ENCODE data around the gene EXOSC9.

The EXOSC9 gene

DNA sequence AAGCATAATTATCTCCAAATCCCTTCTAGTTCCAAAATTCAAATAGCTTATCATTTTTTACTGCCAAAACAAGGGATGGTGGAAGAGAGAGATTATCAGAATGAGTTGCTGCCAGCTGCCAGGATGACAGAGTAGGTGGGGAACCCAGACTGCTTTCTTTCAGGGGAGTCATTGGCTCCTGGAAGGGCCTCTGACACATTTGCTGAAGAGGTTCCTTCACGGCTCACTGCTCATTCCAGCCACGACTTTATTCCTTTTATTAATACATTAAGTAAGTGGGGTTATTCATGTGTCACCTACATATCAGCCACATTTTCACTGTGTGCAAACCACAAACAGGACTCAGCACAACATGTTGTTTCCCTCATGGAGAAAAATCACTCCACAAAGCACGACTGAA is 23.5 kb upstream of the EXOSC9 start:
- Mint-ChIP-seq H3K9me3 (no peaks in the 10 kb centered on the region), H3K27me3 (ENCODE audit: low read depth) (peaks cover 40% of the 10 kb centered on the region), H3K27ac (no peak overlapping the region), H3K4me1 (ENCODE audit: low read depth) (peaks cover 1% of the 10 kb centered on the region), H3K36me3 (ENCODE audit: low read depth) (no peaks in the 10 kb centered on the region), H3K4me3 (no peak overlapping the region)
- no peak for DNase-seq (ENCODE audit: low spot score)

GRCh38 chr4:121778991-121779628 is 22.0 kb upstream of the EXOSC9 start:
- H3K27ac Mint-ChIP-seq = no peak overlapping the region
- no peaks in the 10 kb centered on the region for H3K36me3 Mint-ChIP-seq (ENCODE audit: low read depth)
- no peak overlapping the region for H3K4me3 Mint-ChIP-seq
- H3K9me3 Mint-ChIP-seq = no peaks in the 10 kb centered on the region
- H3K27me3 Mint-ChIP-seq (ENCODE audit: low read depth) = peaks cover 43% of the 10 kb centered on the region
- no peak for DNase-seq (ENCODE audit: low spot score)
- peaks cover 1% of the 10 kb centered on the region for H3K4me1 Mint-ChIP-seq (ENCODE audit: low read depth)

DNA sequence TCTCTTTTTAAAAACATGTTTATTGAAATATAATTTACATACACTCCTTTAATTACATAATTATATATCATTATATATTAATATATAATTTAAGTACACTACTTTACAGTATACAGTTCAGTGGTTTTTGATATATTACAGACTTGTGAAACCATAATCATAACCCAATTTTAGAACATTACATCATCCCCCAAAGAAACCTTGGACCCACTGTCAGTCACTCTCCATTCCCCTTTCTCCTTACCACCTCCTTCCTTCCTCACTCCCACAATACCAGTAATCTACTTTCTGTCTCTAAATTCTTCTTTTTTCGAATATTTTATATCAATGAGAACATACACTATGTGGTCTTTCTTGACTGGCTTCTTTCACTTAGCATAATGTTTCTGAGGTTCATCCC is 17.9 kb upstream of the EXOSC9 start:
- no peaks in the 10 kb centered on the region for H3K9me3 Mint-ChIP-seq
- peaks cover 41% of the 10 kb centered on the region for H3K27me3 Mint-ChIP-seq (ENCODE audit: low read depth)
- no peak overlapping the region for H3K4me3 Mint-ChIP-seq
- no peak for DNase-seq (ENCODE audit: low spot score)
- H3K4me1 Mint-ChIP-seq (ENCODE audit: low read depth) = no peaks in the 10 kb centered on the region
- H3K27ac Mint-ChIP-seq = no peak overlapping the region
- no peaks in the 10 kb centered on the region for H3K36me3 Mint-ChIP-seq (ENCODE audit: low read depth)

GRCh38 chr4:121784401-121784800 is 16.7 kb upstream of the EXOSC9 start:
- peaks cover 8% of the 10 kb centered on the region for H3K4me1 Mint-ChIP-seq (ENCODE audit: low read depth)
- no peaks in the 10 kb centered on the region for H3K9me3 Mint-ChIP-seq
- no peak overlapping the region for H3K4me3 Mint-ChIP-seq
- H3K36me3 Mint-ChIP-seq (ENCODE audit: low read depth) = no peaks in the 10 kb centered on the region
- peaks cover 41% of the 10 kb centered on the region for H3K27me3 Mint-ChIP-seq (ENCODE audit: low read depth)
- DNase-seq (ENCODE audit: low spot score) = no peak
- H3K27ac Mint-ChIP-seq = no peak overlapping the region

DNA sequence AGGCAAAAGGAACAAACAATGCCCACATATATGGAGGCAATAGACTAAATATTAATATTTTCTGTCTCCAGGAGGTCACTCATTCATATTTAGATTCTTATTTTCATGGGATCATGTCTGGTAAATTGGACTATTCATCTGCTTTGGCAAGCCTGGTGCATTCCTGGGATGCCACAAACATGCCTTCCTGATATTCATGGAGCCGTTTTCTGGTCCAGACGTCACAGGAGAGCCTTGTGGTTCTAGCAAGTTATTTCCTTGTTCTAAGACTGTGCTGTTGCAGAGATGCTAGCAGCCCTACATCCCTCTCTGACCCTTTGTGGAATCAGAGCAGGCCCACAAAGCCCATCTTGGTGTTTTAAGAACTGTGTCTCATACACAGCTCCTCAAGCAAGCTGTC is 16.1 kb upstream of the EXOSC9 start:
- DNase-seq (ENCODE audit: low spot score) = no peak
- Mint-ChIP-seq H3K36me3 (ENCODE audit: low read depth) (no peaks in the 10 kb centered on the region), H3K27ac (no peak overlapping the region), H3K27me3 (ENCODE audit: low read depth) (peaks cover 38% of the 10 kb centered on the region), H3K4me1 (ENCODE audit: low read depth) (peaks cover 9% of the 10 kb centered on the region), H3K4me3 (no peak overlapping the region), H3K9me3 (no peaks in the 10 kb centered on the region)

DNA sequence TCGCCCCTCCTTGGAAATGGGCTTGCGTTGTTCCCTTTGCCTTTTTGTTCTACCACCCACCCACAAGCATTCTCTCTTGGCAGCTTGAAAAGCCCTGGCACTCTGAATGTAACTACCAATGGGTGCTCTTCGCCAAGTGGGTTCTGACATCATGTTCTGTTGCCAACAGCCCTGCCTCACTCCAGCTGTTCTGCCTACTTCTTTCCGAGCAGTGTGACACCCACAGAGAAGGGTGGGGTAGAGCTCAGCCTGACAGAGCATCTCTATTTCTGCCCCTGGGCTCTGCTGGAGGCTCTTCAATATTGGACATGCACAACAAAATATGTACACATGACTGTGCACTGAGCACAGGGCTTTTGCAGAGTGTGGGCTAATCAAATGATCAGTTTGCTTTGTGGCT is 15.6 kb upstream of the EXOSC9 start:
- H3K27ac Mint-ChIP-seq = no peak overlapping the region
- H3K4me1 Mint-ChIP-seq (ENCODE audit: low read depth) = peaks cover 9% of the 10 kb centered on the region
- H3K4me3 Mint-ChIP-seq = no peak overlapping the region
- peaks cover 36% of the 10 kb centered on the region for H3K27me3 Mint-ChIP-seq (ENCODE audit: low read depth)
- no peak for DNase-seq (ENCODE audit: low spot score)
- no peaks in the 10 kb centered on the region for H3K9me3 Mint-ChIP-seq
- H3K36me3 Mint-ChIP-seq (ENCODE audit: low read depth) = no peaks in the 10 kb centered on the region

GRCh38 chr4:121786221-121786620 is 14.9 kb upstream of the EXOSC9 start:
- Mint-ChIP-seq H3K27me3 (ENCODE audit: low read depth) (peaks cover 32% of the 10 kb centered on the region), H3K4me1 (ENCODE audit: low read depth) (peaks cover 9% of the 10 kb centered on the region), H3K4me3 (no peak overlapping the region), H3K9me3 (no peaks in the 10 kb centered on the region), H3K27ac (no peak overlapping the region), H3K36me3 (ENCODE audit: low read depth) (no peaks in the 10 kb centered on the region)
- DNase-seq (ENCODE audit: low spot score) = no peak

GRCh38 chr4:121788896-121789295 is 12.2 kb upstream of the EXOSC9 start:
- H3K27ac Mint-ChIP-seq = no peak overlapping the region
- H3K9me3 Mint-ChIP-seq = no peaks in the 10 kb centered on the region

DNA sequence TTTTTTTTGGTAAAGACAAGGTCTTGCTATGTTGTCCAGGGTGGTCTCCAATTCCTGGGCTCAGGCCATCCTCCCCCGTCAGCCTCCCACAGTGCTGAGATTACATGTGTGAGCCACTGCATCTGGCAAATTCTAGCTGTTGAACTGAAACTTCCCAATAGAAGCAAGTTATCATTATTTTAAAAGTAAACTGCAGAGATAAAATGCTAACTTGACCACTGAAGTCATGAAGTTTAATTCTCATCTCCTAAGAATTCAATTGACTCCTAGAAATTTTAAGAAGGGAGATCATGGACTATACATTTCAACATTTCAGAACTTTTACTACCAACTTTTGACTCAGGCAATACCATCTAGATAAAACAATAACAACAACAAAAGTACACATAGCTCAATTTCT is 11.7 kb upstream of the EXOSC9 start:
- H3K4me3 Mint-ChIP-seq = peak overlapping the region; percentile 26
- no peak overlapping the region for H3K27ac Mint-ChIP-seq
- DNase-seq (ENCODE audit: low spot score) = no peak
- no peaks in the 10 kb centered on the region for H3K36me3 Mint-ChIP-seq (ENCODE audit: low read depth)
- peaks cover 16% of the 10 kb centered on the region for H3K27me3 Mint-ChIP-seq (ENCODE audit: low read depth)
- peaks cover 11% of the 10 kb centered on the region for H3K4me1 Mint-ChIP-seq (ENCODE audit: low read depth)
- no peaks in the 10 kb centered on the region for H3K9me3 Mint-ChIP-seq

More at GRCh38 chr4:121788896-121789295, 12.2 kb upstream of the EXOSC9 start:
- H3K27me3 Mint-ChIP-seq (ENCODE audit: low read depth) = peaks cover 20% of the 10 kb centered on the region
- no peak overlapping the region for H3K4me3 Mint-ChIP-seq
- DNase-seq (ENCODE audit: low spot score) = no peak
- H3K36me3 Mint-ChIP-seq (ENCODE audit: low read depth) = no peaks in the 10 kb centered on the region
- H3K4me1 Mint-ChIP-seq (ENCODE audit: low read depth) = peaks cover 9% of the 10 kb centered on the region

- Mint-ChIP-seq H3K4me1 (ENCODE audit: low read depth) (peaks cover 16% of the 10 kb centered on the region), H3K9me3 (no peaks in the 10 kb centered on the region), H3K36me3 (ENCODE audit: low read depth) (no peaks in the 10 kb centered on the region), H3K27ac (no peak overlapping the region), H3K27me3 (ENCODE audit: low read depth) (peaks cover 9% of the 10 kb centered on the region), H3K4me3 (no peak overlapping the region)
- DNase-seq (ENCODE audit: low spot score) = no peak
Measured at GRCh38 chr4:121789960-121790829, 10.9 kb upstream of the EXOSC9 start.

- no peak for DNase-seq (ENCODE audit: low spot score)
- Mint-ChIP-seq H3K27me3 (ENCODE audit: low read depth) (peaks cover 6% of the 10 kb centered on the region), H3K9me3 (no peaks in the 10 kb centered on the region), H3K36me3 (ENCODE audit: low read depth) (no peaks in the 10 kb centered on the region), H3K4me1 (ENCODE audit: low read depth) (peaks cover 23% of the 10 kb centered on the region), H3K4me3 (no peak overlapping the region), H3K27ac (no peak overlapping the region)
Measured at GRCh38 chr4:121790976-121791375, 10.1 kb upstream of the EXOSC9 start.

DNA sequence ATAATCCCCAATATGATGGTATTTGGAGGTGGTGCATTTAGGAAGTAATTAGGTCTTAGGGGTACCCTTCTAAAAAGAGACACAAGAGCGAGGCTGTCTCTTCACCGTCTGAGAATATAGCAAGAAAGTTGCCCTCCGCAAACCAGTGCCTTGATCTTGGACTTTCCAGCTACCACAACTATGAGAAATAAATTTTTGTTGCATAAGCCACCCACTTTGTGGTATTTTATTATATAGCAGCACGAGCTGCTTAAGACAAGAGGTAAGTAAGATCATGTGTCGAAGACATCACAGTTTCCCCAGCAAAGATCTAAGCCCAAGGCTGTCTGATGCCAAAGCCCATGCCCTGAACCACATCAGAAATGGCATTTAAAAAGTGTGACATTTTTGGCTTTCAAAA is 9.6 kb upstream of the EXOSC9 start:
- H3K27me3 Mint-ChIP-seq (ENCODE audit: low read depth) = peaks cover 6% of the 10 kb centered on the region
- peaks cover 27% of the 10 kb centered on the region for H3K4me1 Mint-ChIP-seq (ENCODE audit: low read depth)
- no peak overlapping the region for H3K27ac Mint-ChIP-seq
- H3K4me3 Mint-ChIP-seq = no peak overlapping the region
- no peaks in the 10 kb centered on the region for H3K36me3 Mint-ChIP-seq (ENCODE audit: low read depth)
- no peak for DNase-seq (ENCODE audit: low spot score)
- no peaks in the 10 kb centered on the region for H3K9me3 Mint-ChIP-seq

DNA sequence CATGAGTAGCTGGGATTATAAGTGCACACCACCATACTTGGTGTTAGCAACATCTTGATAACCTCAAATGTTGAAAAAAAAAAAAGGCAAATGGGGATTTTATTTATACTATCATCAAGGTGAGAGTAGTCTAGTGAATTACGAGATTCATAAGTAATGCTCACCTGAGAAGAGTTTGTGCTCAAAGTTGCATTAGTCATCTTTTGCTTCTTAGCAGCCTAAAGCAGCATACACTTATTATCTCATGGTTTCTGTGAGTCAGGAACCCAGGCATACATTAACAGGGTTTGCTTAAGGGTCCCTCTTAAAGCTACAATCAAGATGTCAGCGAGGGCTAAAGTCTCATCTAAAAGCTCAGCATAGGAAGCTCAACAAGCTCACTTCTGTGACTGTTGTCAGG is 8.2 kb upstream of the EXOSC9 start:
- DNase-seq (ENCODE audit: low spot score) = no peak
- Mint-ChIP-seq H3K9me3 (no peaks in the 10 kb centered on the region), H3K4me1 (ENCODE audit: low read depth) (peaks cover 27% of the 10 kb centered on the region), H3K4me3 (no peak overlapping the region), H3K27me3 (ENCODE audit: low read depth) (peaks cover 6% of the 10 kb centered on the region), H3K36me3 (ENCODE audit: low read depth) (no peaks in the 10 kb centered on the region), H3K27ac (no peak overlapping the region)

- H3K4me3 Mint-ChIP-seq = peak overlapping the region; percentile 21
- no peak for DNase-seq (ENCODE audit: low spot score)
- peak overlapping the region; percentile 22 for H3K27ac Mint-ChIP-seq
- no peaks in the 10 kb centered on the region for H3K9me3 Mint-ChIP-seq
- H3K27me3 Mint-ChIP-seq (ENCODE audit: low read depth) = peaks cover 6% of the 10 kb centered on the region
- H3K36me3 Mint-ChIP-seq (ENCODE audit: low read depth) = no peaks in the 10 kb centered on the region
- H3K4me1 Mint-ChIP-seq (ENCODE audit: low read depth) = peaks cover 25% of the 10 kb centered on the region
Measured at GRCh38 chr4:121794505-121795188, 6.5 kb upstream of the EXOSC9 start.
